IMR-90 (cell line): ENCODE measurements around the gene FAM180A. TPM values are rescaled to one million over a fixed set of nuclear protein-coding genes. Genes with fewer than 3 reads are reported as not detected.

Experiments used
- ATAC-seq: fragments of 200-7000 bp; cut with Tn5 transposase; 2 replicates; pipeline ENCODE4 v1.9.1; 2020; ENCODE audit warnings: low read depth, mild to moderate bottlenecking, moderate library complexity
- BruUV-seq: library from RNA; stranded (reverse); fragments of 400-500 nt; replicated peaks from 2 replicates; lab custom pipeline; 2021; lab: Mats Ljungman, UMichigan
- CTCF ChIA-PET: fragments of 300-600 bp; formaldehyde crosslinking; extraction: SDS; loops from one replicate; lab custom pipeline; 2021; ENCODE audit warnings: antibody characterized with exemption; lab: Yijun Ruan, JAX
- POLR2A ChIA-PET: fragments of 300-600 bp; sonication (Branson Sonifier 250); formaldehyde crosslinking; loops from one replicate; lab custom pipeline; 2022; ENCODE audit warnings: antibody characterized with exemption; ENCODE audit not compliant: unreplicated experiment; lab: Charles Lee
- DNase-seq: peaks from one replicate; pipeline ENCODE4 v3.0.0; 2013
- H2AFZ ChIP-seq: replicated peaks from 2 replicates; pipeline ENCODE3; 2013; ENCODE audit warnings: low read length, mild to moderate bottlenecking; ENCODE audit not compliant: poor library complexity
- H2AK5ac ChIP-seq: 2 replicates; pipeline ENCODE4 v1.6.1; 2013; ENCODE audit warnings: low read depth, low read length, inconsistent platforms
- H2AK9ac ChIP-seq: replicated peaks from 2 replicates; pipeline ENCODE3; 2013; ENCODE audit warnings: mild to moderate bottlenecking, low read depth, low read length, moderate library complexity; ENCODE audit not compliant: poor library complexity
- H2BK120ac ChIP-seq: 2 replicates; pipeline ENCODE4 v1.6.1; 2013; ENCODE audit warnings: low read depth, low read length, inconsistent platforms
- H2BK15ac ChIP-seq: 3 replicates; pipeline ENCODE4 v1.6.1; 2013; ENCODE audit warnings: low read depth, low read length, inconsistent platforms
- H2BK20ac ChIP-seq: 2 replicates; pipeline ENCODE4 v1.6.1; 2013; ENCODE audit warnings: low read depth, mild to moderate bottlenecking, inconsistent platforms, low read length, moderate library complexity
- H2BK5ac ChIP-seq: 2 replicates; pipeline ENCODE4 v1.6.1; 2013; ENCODE audit warnings: mild to moderate bottlenecking, low read depth, low read length, inconsistent platforms; ENCODE audit not compliant: poor library complexity, severe bottlenecking
- H3K14ac ChIP-seq: replicated peaks from 2 replicates; pipeline ENCODE4 v1.6.1; 2013; ENCODE audit warnings: low read depth, low read length, inconsistent platforms
- H3K18ac ChIP-seq: 2 replicates; pipeline ENCODE4 v1.6.1; 2013; ENCODE audit warnings: low read depth, low read length, control low read depth
- H3K23ac ChIP-seq: 2 replicates; pipeline ENCODE4 v1.6.1; 2013; ENCODE audit warnings: low read depth, low read length, inconsistent platforms
- H3K27ac ChIP-seq: 2 replicates; pipeline ENCODE4 v1.5.1; 2013; ENCODE audit warnings: mild to moderate bottlenecking, control low read depth, low read length; ENCODE audit not compliant: insufficient read depth
- H3K27me3 ChIP-seq: 2 replicates; pipeline ENCODE4 v1.6.1; 2013; ENCODE audit warnings: low read length; ENCODE audit not compliant: control insufficient read depth, insufficient read depth
- H3K36me3 ChIP-seq: 2 replicates; pipeline ENCODE4 v1.6.1; 2013; ENCODE audit warnings: low read length, mixed read lengths; ENCODE audit not compliant: control insufficient read depth, insufficient read depth
- H3K4ac ChIP-seq: 2 replicates; pipeline ENCODE4 v1.6.1; 2013; ENCODE audit warnings: low read depth, low read length, inconsistent platforms
- H3K4me1 ChIP-seq: 2 replicates; pipeline ENCODE4 v1.6.1; 2013; ENCODE audit warnings: low read length, mixed read lengths; ENCODE audit not compliant: control insufficient read depth, insufficient read depth
- H3K4me2 ChIP-seq: 2 replicates; pipeline ENCODE4 v1.6.1; 2013; ENCODE audit warnings: low read depth, mild to moderate bottlenecking, control low read depth, low read length, moderate library complexity
- H3K4me3 ChIP-seq: 2 replicates; pipeline ENCODE4 v1.5.1; 2013; ENCODE audit warnings: low read depth, mild to moderate bottlenecking, control low read depth, low read length, moderate library complexity; ENCODE audit not compliant: insufficient read depth
- H3K56ac ChIP-seq: 2 replicates; pipeline ENCODE4 v1.6.1; 2013; ENCODE audit warnings: low read length, inconsistent platforms; ENCODE audit not compliant: insufficient read depth; ENCODE audit errors: extremely low read depth
- H3K79me1 ChIP-seq, 2 experiments: 2 replicates each; pipeline ENCODE4 v1.6.1; 2013; ENCODE audit warnings: low read length in 2 of 2, inconsistent platforms in 1 of 2, low read depth in 1 of 2
- H3K9ac ChIP-seq: 2 replicates; pipeline ENCODE4 v1.6.1; 2013; ENCODE audit warnings: low read depth, low read length, control low read depth
- H3K9me1 ChIP-seq: 2 replicates; pipeline ENCODE4 v1.6.1; 2013; ENCODE audit warnings: low read length, inconsistent platforms; ENCODE audit not compliant: insufficient read depth
- H3K9me3 ChIP-seq: 2 replicates; pipeline ENCODE4 v1.6.1; 2013; ENCODE audit warnings: low read length; ENCODE audit not compliant: control insufficient read depth, insufficient read depth
- H4K20me1 ChIP-seq: 2 replicates; pipeline ENCODE4 v1.6.1; 2013; ENCODE audit warnings: low read length, inconsistent platforms; ENCODE audit not compliant: insufficient read depth
- H4K5ac ChIP-seq: 2 replicates; pipeline ENCODE4 v1.6.1; 2013; ENCODE audit warnings: mild to moderate bottlenecking, low read depth, low read length, control low read depth
- H4K8ac ChIP-seq, 2 experiments: 2 replicates each; pipeline ENCODE4 v1.6.1; 2013; ENCODE audit warnings: low read depth in 2 of 2, low read length in 2 of 2, control low read depth in 1 of 2, inconsistent platforms in 1 of 2
- H4K91ac ChIP-seq: 2 replicates; pipeline ENCODE4 v1.6.1; 2013; ENCODE audit warnings: low read depth, low read length, inconsistent platforms; ENCODE audit not compliant: insufficient read depth
- BHLHE40 ChIP-seq: fragments of 150-350 bp; IDR thresholded peaks from 2 replicates; pipeline ENCODE4 v1.6.1; 2016; ENCODE audit warnings: mild to moderate bottlenecking, low read depth, low read length
- MAZ ChIP-seq: IDR thresholded peaks from 2 replicates; pipeline ENCODE4 v1.6.1; 2012; ENCODE audit warnings: low read depth, mild to moderate bottlenecking, low read length, improper control_type of control experiment, moderate library complexity, borderline replicate concordance
- MXI1 ChIP-seq: IDR thresholded peaks from 2 replicates; pipeline ENCODE4 v1.6.1; 2012; ENCODE audit warnings: low read depth, mild to moderate bottlenecking, low read length, moderate library complexity, borderline replicate concordance
- POLR2A ChIP-seq: IDR thresholded peaks from 2 replicates; pipeline ENCODE4 v1.6.1; 2012; ENCODE audit warnings: mild to moderate bottlenecking, low read depth, low read length
- RAD21 ChIP-seq: IDR thresholded peaks from 2 replicates; pipeline ENCODE4 v1.6.1; 2012; ENCODE audit warnings: low read length, improper control_type of control experiment
- RCOR1 ChIP-seq: IDR thresholded peaks from 2 replicates; pipeline ENCODE4 v1.6.1; 2012; ENCODE audit warnings: mild to moderate bottlenecking, low read length, improper control_type of control experiment; ENCODE audit not compliant: insufficient replicate concordance
- WGBS, 2 experiments: methylation state at CpG; one replicate each; pipeline versions ENCODE4 v1.1.5 to v1.1.7; 2013; ENCODE audit warnings: missing lambda C conversion rate in 2 of 2; ENCODE audit not compliant: insufficient read length in 1 of 2; ENCODE audit errors: extremely low coverage in 2 of 2; 5-methylcytosine and 5-hydroxymethylcytosine counted together
- dilution Hi-C: fragments of 300-500 bp; cut with HindIII; formaldehyde crosslinking; loops from one replicate; pipeline ENCODE4 v1.14.3; 2018; ENCODE audit warnings: low sequenced_read_pairs; ENCODE audit not compliant: unreplicated experiment
- in situ Hi-C: fragments of 300-500 bp; cut with MboI; formaldehyde crosslinking; loops from 3 replicates; pipeline ENCODE4 v1.14.3; 2019; ENCODE audit warnings: low sequenced_read_pairs, inconsistent platforms, mixed read lengths
- intact Hi-C: fragments of 100-400 bp; cut with micrococcal nuclease; formaldehyde crosslinking; loops from 2 replicates; pipeline ENCODE4 v1.10.0; 2022
- polyA plus RNA-seq, 3 experiments: library from polyadenylated mRNA; depleted of rRNA; stranded (reverse); fragments of >200 nt; gene quantifications; 2 replicates each; pipeline ENCODE4 v1.2.3, GENCODE V29; 2012; ENCODE audit warnings: low replicate concordance in 1 of 3
- total RNA-seq: library from RNA; depleted of rRNA; stranded (reverse); fragments of >200 nt; gene quantifications from 2 replicates; pipeline ENCODE4 v1.2.3, GENCODE V29; 2012
- TF ChIP-seq, protein P1 (sequence below): fragments of 150-350 bp; IDR thresholded peaks from 2 replicates; pipeline ENCODE4 v1.6.1; 2016; ENCODE audit warnings: low read depth, mild to moderate bottlenecking, low read length, moderate library complexity, borderline replicate concordance

The FAM180A gene
- total and polyA plus RNA-seq, 2 of the 4 experiments (the other 2 are of a cell fraction) = 1.3 to 2.0 TPM

GRCh38 chr7:135769005-135769802 lies 20.6 kb upstream of the FAM180A start:
- ATAC-seq (no peak), DNase-seq (no peak)
- Histone ChIP-seq H3K9ac (no peak overlapping the region), H2BK15ac (no peak overlapping the region; the same call in 2 of the 3 replicates), H3K56ac (no peak overlapping the region), H4K20me1 (no peaks in the 10 kb centered on the region), H2AK5ac (no peak overlapping the region), H3K14ac (no peak overlapping the region), H3K9me3 (no peaks in the 10 kb centered on the region), H4K91ac (no peak overlapping the region), H2BK5ac (no peak overlapping the region), H3K36me3 (no peaks in the 10 kb centered on the region), H3K4me3 (no peak overlapping the region), H3K79me1 (no peaks in the 10 kb centered on the region), H2AK9ac (no peak overlapping the region), H2BK20ac (no peak overlapping the region; the same call in 1 of the 2 replicates), H2BK120ac (peak overlapping the region; percentile 24; the same call in 1 of the 2 replicates), H3K18ac (no peak overlapping the region), H3K9me1 (peaks cover 16% of the 10 kb centered on the region), H2AFZ (no peak overlapping the region), H3K4me1 (peaks cover 13% of the 10 kb centered on the region), H3K4me2 (no peak overlapping the region), H3K4ac (0 out of 2 replicates have a peak overlapping the region, but pooled peaks have one; percentile 25), H3K23ac (no peak overlapping the region), H4K5ac (no peak overlapping the region), H3K27ac (no peak overlapping the region), H3K27me3 (no peaks in the 10 kb centered on the region), H4K8ac (no peak overlapping the region)
- intact Hi-C loops = no loop called here
- ChIA-PET POLR2A (no interaction called here), CTCF (no interaction called here)
- TF ChIP-seq, protein P1, sequence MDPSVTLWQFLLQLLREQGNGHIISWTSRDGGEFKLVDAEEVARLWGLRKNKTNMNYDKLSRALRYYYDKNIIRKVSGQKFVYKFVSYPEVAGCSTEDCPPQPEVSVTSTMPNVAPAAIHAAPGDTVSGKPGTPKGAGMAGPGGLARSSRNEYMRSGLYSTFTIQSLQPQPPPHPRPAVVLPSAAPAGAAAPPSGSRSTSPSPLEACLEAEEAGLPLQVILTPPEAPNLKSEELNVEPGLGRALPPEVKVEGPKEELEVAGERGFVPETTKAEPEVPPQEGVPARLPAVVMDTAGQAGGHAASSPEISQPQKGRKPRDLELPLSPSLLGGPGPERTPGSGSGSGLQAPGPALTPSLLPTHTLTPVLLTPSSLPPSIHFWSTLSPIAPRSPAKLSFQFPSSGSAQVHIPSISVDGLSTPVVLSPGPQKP = no peak
- TF ChIP-seq RAD21 (no peak), BHLHE40 (no peak), RCOR1 (no peak), MXI1 (no peak), POLR2A (no peak), MAZ (no peak)
- WGBS, 2 experiments = 100% methylated on average over 2 of the region's 7 CpGs; no CpG with 5 or more reads in 1 of the 2 experiments
- in situ Hi-C loops = no loop called here
- dilution Hi-C loops = no loop called here
- BruUV-seq = no TSS peak
